ENCODE results near the gene PRDM13. TPM values are rescaled to one million over a fixed set of nuclear protein-coding genes. Genes with fewer than 3 reads are reported as not detected.

The PRDM13 gene
- total and polyA plus RNA-seq, 4 donors, result 0.33 to 2.3 (median 1.7) TPM

GRCh38 chr6:99602520-99603420, 3.9 kb upstream of the PRDM13 start:
- H3K27ac ChIP-seq (ENCODE audit: low read depth, low read length), result no peak overlapping the region
- peaks cover 42% of the 10 kb centered on the region for H3K4me1 ChIP-seq (ENCODE audit: control insufficient read depth, insufficient read depth, low read length)
- H3K9me3 ChIP-seq (ENCODE audit: control insufficient read depth, insufficient read depth, low read length), result no peaks in the 10 kb centered on the region
- H3K4me3 ChIP-seq (ENCODE audit: low read depth, low read length), result peak overlapping the region; percentile 26
- 3% methylated on average over 48 of the region's 54 CpGs for WGBS (ENCODE audit: insufficient coverage)
- DNase-seq (ENCODE audit: low read depth in 4 of 6, low spot score in 6 of 6), result peak in 2 of 6 donors; percentile 70 to 77
- H3K36me3 ChIP-seq (ENCODE audit: control insufficient read depth, insufficient read depth, low read length), result no peaks in the 10 kb centered on the region
- peaks cover 87% of the 10 kb centered on the region for H3K27me3 ChIP-seq (ENCODE audit: control insufficient read depth, insufficient read depth, low read length)

DNA sequence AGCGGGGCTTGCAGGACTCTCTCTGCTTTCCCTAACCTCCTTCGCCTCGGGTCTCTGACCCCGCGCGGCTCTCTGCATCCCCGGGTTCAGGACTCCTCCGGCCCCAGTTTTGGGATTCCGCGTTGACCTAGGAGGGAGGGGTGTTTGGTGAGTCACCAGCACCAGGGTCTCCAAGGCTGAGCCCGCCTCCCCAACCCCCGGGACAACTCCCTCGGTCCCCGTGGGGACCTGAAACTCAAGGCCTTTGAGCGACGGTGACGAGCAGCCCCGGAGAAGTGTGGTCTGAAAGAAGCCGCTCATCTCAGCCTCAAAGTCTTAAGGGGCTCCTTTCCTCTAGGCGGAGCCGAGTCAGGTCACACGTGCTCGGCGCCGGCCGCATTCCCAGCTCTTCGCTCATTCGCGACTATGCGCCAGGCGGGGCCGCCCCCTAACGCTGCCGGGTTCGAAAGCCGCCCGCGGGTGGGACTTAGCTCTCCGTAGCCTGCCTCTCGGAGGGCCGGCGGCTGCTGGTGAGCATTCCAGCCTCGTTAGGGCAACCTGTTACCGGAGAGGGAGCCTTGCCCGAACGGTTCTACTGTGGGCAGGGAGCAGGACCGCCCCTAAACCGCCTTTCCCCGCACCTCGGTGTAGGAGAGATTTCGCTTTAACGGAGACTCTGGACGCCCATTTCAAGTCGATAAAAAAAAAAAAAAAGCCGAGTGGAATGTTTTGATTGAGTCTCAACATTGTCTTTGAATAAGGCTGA, 3.0 kb upstream of the PRDM13 start:
- WGBS (ENCODE audit: insufficient coverage), result under 1% methylated on average over 44 of the region's 55 CpGs
- H3K36me3 ChIP-seq (ENCODE audit: control insufficient read depth, insufficient read depth, low read length), result no peaks in the 10 kb centered on the region
- H3K9me3 ChIP-seq (ENCODE audit: control insufficient read depth, insufficient read depth, low read length), result no peaks in the 10 kb centered on the region
- H3K27me3 ChIP-seq (ENCODE audit: control insufficient read depth, insufficient read depth, low read length), result peaks cover 88% of the 10 kb centered on the region
- peak overlapping the region; percentile 29 for H3K4me3 ChIP-seq (ENCODE audit: low read depth, low read length)
- H3K27ac ChIP-seq (ENCODE audit: low read depth, low read length), result peak overlapping the region; percentile 29
- DNase-seq (ENCODE audit: low read depth in 4 of 6, low spot score in 6 of 6), result peak in 2 of 6 donors; percentile 74 to 80
- H3K4me1 ChIP-seq (ENCODE audit: control insufficient read depth, insufficient read depth, low read length), result peaks cover 47% of the 10 kb centered on the region

- H3K27me3 ChIP-seq (ENCODE audit: control insufficient read depth, insufficient read depth, low read length), result peaks cover 91% of the 10 kb centered on the region
- peak overlapping the region; percentile 29 for H3K4me3 ChIP-seq (ENCODE audit: low read depth, low read length)
- 7% methylated on average over 25 of the region's 31 CpGs for WGBS (ENCODE audit: insufficient coverage)
- peak in 1 of 6 donors; percentile 69 for DNase-seq (ENCODE audit: low read depth in 4 of 6, low spot score in 6 of 6)
- H3K36me3 ChIP-seq (ENCODE audit: control insufficient read depth, insufficient read depth, low read length), result no peaks in the 10 kb centered on the region
- no peak overlapping the region for H3K27ac ChIP-seq (ENCODE audit: low read depth, low read length)
- peaks cover 48% of the 10 kb centered on the region for H3K4me1 ChIP-seq (ENCODE audit: control insufficient read depth, insufficient read depth, low read length)
- no peaks in the 10 kb centered on the region for H3K9me3 ChIP-seq (ENCODE audit: control insufficient read depth, insufficient read depth, low read length)
Observed at GRCh38 chr6:99604166-99605073, 2.2 kb upstream of the PRDM13 start.

DNA sequence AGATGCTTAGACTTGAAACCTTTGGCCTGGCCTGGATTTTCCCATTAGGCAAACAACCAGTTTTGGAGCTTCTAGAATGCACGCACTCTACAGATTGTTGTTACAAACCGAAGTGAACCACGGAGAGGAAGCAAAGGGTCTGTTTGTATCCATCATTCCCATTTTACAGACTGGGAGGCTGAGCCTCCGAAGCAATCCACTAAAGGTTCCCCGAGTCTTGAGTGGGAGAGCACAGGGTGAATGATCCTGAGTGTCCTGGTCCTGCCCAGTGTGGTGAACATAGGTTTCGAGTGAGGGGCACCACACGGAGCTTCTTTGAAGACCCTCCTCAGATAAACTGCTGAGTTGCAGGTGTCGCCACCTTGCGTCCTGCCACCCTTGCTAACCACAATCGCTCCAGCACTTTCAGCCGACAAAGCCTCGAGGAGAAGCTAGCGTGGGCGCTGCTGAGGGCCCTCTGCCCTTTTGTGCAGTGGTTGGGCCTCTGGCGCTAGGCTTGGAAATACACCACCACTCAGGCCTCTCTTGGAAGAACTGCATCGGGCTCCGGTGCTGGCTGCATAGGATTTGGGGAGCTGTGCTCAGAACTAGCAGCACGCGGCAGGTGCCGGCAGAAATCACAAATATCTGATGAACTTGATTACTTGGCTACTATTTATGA, 1.4 kb upstream of the PRDM13 start:
- Histone ChIP-seq H3K4me3 (ENCODE audit: low read depth, low read length) (no peak overlapping the region), H3K27me3 (ENCODE audit: control insufficient read depth, insufficient read depth, low read length) (peaks cover 99% of the 10 kb centered on the region), H3K4me1 (ENCODE audit: control insufficient read depth, insufficient read depth, low read length) (peaks cover 48% of the 10 kb centered on the region), H3K27ac (ENCODE audit: low read depth, low read length) (no peak overlapping the region), H3K36me3 (ENCODE audit: control insufficient read depth, insufficient read depth, low read length) (no peaks in the 10 kb centered on the region), H3K9me3 (ENCODE audit: control insufficient read depth, insufficient read depth, low read length) (no peaks in the 10 kb centered on the region)
- WGBS (ENCODE audit: insufficient coverage), result 18% methylated on average over 12 of the region's 20 CpGs
- no peak for DNase-seq (ENCODE audit: low read depth in 4 of 6, low spot score in 6 of 6)

DNA sequence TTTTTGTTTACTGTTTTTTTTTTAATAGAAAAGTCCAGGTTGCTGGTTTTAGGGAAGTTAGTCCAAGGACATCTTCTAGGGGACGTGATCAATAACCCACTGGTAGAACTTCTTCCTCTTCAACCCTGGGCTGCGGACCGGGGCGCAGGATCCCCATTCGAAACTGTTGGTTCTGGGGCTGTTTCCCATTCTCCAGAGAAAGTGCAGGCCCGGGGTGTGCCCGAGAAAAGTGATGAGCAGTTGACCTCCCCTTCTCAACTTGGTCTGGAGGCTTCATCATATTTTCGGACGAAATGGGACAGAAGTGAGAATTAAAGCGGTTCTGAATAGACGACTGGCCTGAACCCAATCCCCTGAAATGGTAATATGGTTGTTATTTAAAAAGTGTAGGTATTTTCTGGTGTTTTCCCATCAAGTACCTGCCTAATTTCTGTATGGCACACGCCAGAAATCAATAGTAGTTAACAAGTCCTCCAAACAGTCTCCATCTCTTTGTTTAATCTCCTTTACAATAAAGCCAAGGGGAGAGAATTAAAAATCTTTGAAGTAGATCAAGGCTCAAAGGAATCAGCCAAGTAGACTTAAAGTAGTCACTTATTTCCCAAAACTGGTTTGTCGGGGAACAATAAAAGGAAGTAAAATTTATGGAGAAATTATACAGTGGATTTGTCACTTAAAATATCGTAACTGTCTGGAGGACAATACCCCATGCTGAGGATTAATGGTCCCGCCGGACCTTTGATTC, 550 bp upstream of the PRDM13 start:
- Histone ChIP-seq H3K36me3 (ENCODE audit: control insufficient read depth, insufficient read depth, low read length) (no peaks in the 10 kb centered on the region), H3K4me1 (ENCODE audit: control insufficient read depth, insufficient read depth, low read length) (peaks cover 48% of the 10 kb centered on the region), H3K9me3 (ENCODE audit: control insufficient read depth, insufficient read depth, low read length) (no peaks in the 10 kb centered on the region), H3K27me3 (ENCODE audit: control insufficient read depth, insufficient read depth, low read length) (peaks cover 99% of the 10 kb centered on the region), H3K4me3 (ENCODE audit: low read depth, low read length) (no peak overlapping the region), H3K27ac (ENCODE audit: low read depth, low read length) (no peak overlapping the region)
- no peak for DNase-seq (ENCODE audit: low read depth in 4 of 6, low spot score in 6 of 6)
- WGBS (ENCODE audit: insufficient coverage), result 3% methylated on average over 6 of the region's 16 CpGs

DNA sequence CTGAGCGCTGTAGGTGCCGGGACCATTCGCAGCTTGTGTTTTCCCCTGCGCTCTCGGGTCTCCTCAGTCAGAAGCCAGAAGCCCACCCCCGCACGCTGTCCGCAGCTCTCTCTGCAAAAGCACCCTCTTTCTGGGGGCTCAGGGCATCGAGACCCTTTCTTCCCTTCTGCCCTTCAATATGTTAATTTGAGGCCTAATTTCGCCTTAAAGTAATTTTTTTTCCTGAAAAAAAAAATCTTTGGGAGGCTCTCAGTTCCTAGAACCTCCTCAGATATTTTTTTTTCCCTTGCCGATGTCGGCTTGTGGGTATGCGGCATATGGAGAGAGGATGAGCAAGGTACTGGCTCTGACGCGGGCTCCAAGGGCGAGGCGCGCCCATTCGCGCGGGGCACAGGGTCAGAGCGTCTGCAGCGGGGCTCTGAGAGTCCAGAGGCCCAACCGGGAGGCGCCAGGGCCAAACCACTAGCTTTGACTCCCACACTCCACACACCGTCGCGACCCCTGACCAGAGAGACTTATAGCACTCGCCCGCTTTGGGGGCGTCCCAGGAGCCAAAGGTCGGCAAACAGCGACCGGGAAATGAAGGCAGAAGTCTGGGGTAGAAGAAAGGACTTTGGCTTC, 893 bp downstream of the PRDM13 start:
- no peak for DNase-seq (ENCODE audit: low read depth in 4 of 6, low spot score in 6 of 6)
- Histone ChIP-seq H3K36me3 (ENCODE audit: control insufficient read depth, insufficient read depth, low read length) (no peaks in the 10 kb centered on the region), H3K27me3 (ENCODE audit: control insufficient read depth, insufficient read depth, low read length) (peaks cover 99% of the 10 kb centered on the region), H3K4me1 (ENCODE audit: control insufficient read depth, insufficient read depth, low read length) (peaks cover 49% of the 10 kb centered on the region), H3K9me3 (ENCODE audit: control insufficient read depth, insufficient read depth, low read length) (no peaks in the 10 kb centered on the region), H3K4me3 (ENCODE audit: low read depth, low read length) (peak overlapping the region; percentile 45), H3K27ac (ENCODE audit: low read depth, low read length) (peak overlapping the region; percentile 63)
- WGBS (ENCODE audit: insufficient coverage), result 2% methylated on average over 29 of the region's 34 CpGs

DNA sequence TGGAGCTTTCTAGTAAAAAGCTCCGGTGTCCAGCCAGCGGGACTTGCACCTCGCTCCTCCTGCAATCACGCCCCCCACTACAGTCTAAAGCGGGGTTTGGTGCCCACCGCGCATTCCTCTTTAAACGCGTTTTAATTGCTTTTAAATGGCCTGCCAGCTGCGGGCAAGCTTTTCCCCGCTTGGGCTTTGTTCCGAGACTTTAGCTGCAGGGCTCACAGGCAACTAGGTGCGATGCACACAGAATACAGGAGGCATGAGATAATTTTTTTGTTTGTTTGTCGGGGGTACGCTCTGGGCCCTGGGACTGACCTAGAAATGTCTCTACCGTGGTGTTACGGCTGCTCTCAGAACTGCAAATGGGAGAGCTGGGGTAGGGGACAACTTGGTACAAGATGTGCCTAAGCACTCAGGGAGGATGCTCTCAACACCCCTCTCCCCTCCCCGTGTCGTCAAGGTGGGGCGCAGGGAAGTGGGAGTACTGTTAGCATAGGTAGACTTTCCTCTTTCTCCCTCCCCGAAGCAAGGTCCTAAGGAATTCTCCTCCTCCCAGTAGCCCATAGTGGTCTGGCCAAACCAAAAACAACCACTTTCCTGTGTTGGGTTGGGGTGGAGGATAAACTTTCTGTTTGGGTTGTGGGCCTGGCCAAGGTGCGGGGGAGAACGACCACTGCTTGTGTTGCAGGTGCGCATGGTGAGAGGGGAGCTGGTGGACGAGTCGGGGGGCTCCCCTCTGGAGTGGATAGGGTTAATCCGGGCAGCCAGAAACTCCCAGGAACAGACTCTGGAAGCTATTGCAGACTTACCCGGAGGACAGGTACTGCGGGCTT, 1.6 kb downstream of the PRDM13 start:
- Histone ChIP-seq H3K4me1 (ENCODE audit: control insufficient read depth, insufficient read depth, low read length) (peaks cover 49% of the 10 kb centered on the region), H3K27me3 (ENCODE audit: control insufficient read depth, insufficient read depth, low read length) (peaks cover 99% of the 10 kb centered on the region), H3K4me3 (ENCODE audit: low read depth, low read length) (peak overlapping the region; percentile 14), H3K27ac (ENCODE audit: low read depth, low read length) (no peak overlapping the region), H3K36me3 (ENCODE audit: control insufficient read depth, insufficient read depth, low read length) (peaks cover 4% of the 10 kb centered on the region), H3K9me3 (ENCODE audit: control insufficient read depth, insufficient read depth, low read length) (no peaks in the 10 kb centered on the region)
- 3% methylated on average over 20 of the region's 29 CpGs for WGBS (ENCODE audit: insufficient coverage)
- DNase-seq (ENCODE audit: low read depth in 4 of 6, low spot score in 6 of 6), result peak in 1 of 6 donors; percentile 28

Measured in spinal cord (tissue), 10 donors.